SH-SY5Y (cell line): ENCODE data around the gene NXNL2.

ENCODE experiments used
- GATA2 ChIP-seq: IDR thresholded peaks from 2 replicates; pipeline ENCODE4 v1.6.1; 2011; ENCODE audit warnings: mild to moderate bottlenecking, low read depth, low read length
- GATA3 ChIP-seq: IDR thresholded peaks from 2 replicates; pipeline ENCODE4 v1.6.1; 2011; ENCODE audit warnings: low read depth, mild to moderate bottlenecking, low read length, moderate library complexity

DNA sequence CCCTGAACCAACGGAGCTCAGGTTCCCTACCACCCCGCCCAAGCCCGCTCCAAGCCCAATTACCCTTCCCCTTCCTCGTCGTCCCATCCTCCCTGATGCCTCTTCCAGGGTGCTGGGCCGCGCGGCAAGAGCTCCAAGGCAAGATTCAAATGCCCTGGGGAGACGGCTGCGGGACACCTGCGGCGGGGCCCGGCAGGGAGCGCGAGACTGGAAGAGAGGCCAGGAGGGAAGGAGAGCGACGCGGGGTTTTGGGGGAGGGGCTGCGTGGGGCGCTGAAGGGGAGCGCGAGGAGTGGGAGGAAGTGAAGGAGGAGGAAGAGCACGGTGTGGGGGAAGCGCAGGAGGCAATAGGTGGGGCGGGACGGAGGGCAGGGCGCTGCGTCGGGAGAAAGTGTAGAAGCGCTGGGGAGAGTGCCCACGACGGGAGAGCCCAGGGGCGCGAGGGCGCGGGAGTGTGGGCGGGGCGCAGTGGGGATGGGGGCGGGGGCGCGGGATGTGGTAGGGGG, 975 bp upstream of the NXNL2 start:
- no peak for TF ChIP-seq GATA2
- TF ChIP-seq GATA3, result no peak
